Vagina (tissue), 2 donors: ENCODE results near the gene CNTROB. TPM values are rescaled to one million over a fixed set of nuclear protein-coding genes. Genes with fewer than 3 reads are reported as not detected.

ENCODE experiments used
- DNase-seq, 2 donors: peaks; one replicate each; pipeline ENCODE4 v3.0.0-alpha.2; 2017; ENCODE audit errors: extremely low spot score in 2 of 2
- H3K27ac ChIP-seq: fragments of 200-600 bp; sonication (generic); one replicate; pipeline ENCODE4 v1.5.1; 2019
- H3K27me3 ChIP-seq: fragments of 200-600 bp; sonication (generic); one replicate; pipeline ENCODE4 v1.5.1; 2019
- H3K36me3 ChIP-seq, 2 donors: fragments of 200-600 bp; sonication (generic); one replicate each; pipeline ENCODE4 v1.5.1; 2017 to 2019
- H3K4me1 ChIP-seq: fragments of 200-600 bp; sonication (generic); one replicate; pipeline ENCODE4 v1.5.1; 2019
- H3K4me3 ChIP-seq, 2 donors: fragments of 200-600 bp; sonication (generic); 1 replicate in 1 of 2; 2 replicates in 1 of 2; pipeline ENCODE4 v1.5.1; 2016 to 2019
- H3K9me3 ChIP-seq: fragments of 200-600 bp; sonication (generic); one replicate; pipeline ENCODE4 v1.5.1; 2019
- POLR2A ChIP-seq, 2 donors: fragments of 450-650 bp; IDR thresholded peaks; one replicate each; pipeline ENCODE4 v1.6.1; 2017; ENCODE audit warnings: antibody characterized with exemption in 2 of 2, mild to moderate bottlenecking in 2 of 2, moderate library complexity in 2 of 2
- POLR2AphosphoS5 ChIP-seq, 2 donors: sonication (generic); formaldehyde crosslinking; IDR thresholded peaks; one replicate each; pipeline ENCODE4 v1.9.0; 2017; ENCODE audit warnings: antibody characterized with exemption in 2 of 2, mild to moderate bottlenecking in 2 of 2, low read depth in 1 of 2; ENCODE audit not compliant: insufficient read depth in 1 of 2
- intact Hi-C: fragments of 100-400 bp; cut with DNase I; formaldehyde crosslinking; loops from one replicate; pipeline ENCODE4 v1.15.1; 2023
- total RNA-seq: library from RNA; depleted of rRNA; stranded (reverse); fragments of >200 nt; gene quantifications from one replicate; pipeline ENCODE4 v1.2.3, GENCODE V29; 2016
- TF ChIP-seq, protein P1 (sequence below), 3 experiments: fragments of 450-650 bp in 2 of 3; fragments of 200-600 bp in 1 of 3; sonication (generic) in 1 of 3; IDR thresholded peaks; one replicate each; pipeline ENCODE4 v1.5.1; 2017 to 2019; ENCODE audit warnings: antibody characterized with exemption in 3 of 3, mild to moderate bottlenecking in 2 of 3, moderate library complexity in 2 of 3

Gene CNTROB
- total RNA-seq, 1 donor from 2014 or later, result 20.9 TPM

GRCh38 chr17:7961421-7961820 lies 29.4 kb downstream of the CNTROB start:
- Histone ChIP-seq H3K4me3 (no peak overlapping the region), H3K4me1 (no peaks in the 10 kb centered on the region), H3K9me3 (no peaks in the 10 kb centered on the region), H3K36me3 (no peaks in the 10 kb centered on the region), H3K27me3 (no peaks in the 10 kb centered on the region), H3K27ac (no peak overlapping the region)
- no peak for DNase-seq
- TF ChIP-seq POLR2A (IDR thresholded peaks at IDR 0.05), result no peak
- TF ChIP-seq, protein P1, sequence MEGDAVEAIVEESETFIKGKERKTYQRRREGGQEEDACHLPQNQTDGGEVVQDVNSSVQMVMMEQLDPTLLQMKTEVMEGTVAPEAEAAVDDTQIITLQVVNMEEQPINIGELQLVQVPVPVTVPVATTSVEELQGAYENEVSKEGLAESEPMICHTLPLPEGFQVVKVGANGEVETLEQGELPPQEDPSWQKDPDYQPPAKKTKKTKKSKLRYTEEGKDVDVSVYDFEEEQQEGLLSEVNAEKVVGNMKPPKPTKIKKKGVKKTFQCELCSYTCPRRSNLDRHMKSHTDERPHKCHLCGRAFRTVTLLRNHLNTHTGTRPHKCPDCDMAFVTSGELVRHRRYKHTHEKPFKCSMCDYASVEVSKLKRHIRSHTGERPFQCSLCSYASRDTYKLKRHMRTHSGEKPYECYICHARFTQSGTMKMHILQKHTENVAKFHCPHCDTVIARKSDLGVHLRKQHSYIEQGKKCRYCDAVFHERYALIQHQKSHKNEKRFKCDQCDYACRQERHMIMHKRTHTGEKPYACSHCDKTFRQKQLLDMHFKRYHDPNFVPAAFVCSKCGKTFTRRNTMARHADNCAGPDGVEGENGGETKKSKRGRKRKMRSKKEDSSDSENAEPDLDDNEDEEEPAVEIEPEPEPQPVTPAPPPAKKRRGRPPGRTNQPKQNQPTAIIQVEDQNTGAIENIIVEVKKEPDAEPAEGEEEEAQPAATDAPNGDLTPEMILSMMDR (IDR thresholded peaks at IDR 0.05), result no peak
- no peak for TF ChIP-seq POLR2AphosphoS5 (IDR thresholded peaks at IDR 0.05; ENCODE audit: insufficient read depth in 1 of 2, low read depth in 1 of 2)
- intact Hi-C loops, result no loop called here

DNA sequence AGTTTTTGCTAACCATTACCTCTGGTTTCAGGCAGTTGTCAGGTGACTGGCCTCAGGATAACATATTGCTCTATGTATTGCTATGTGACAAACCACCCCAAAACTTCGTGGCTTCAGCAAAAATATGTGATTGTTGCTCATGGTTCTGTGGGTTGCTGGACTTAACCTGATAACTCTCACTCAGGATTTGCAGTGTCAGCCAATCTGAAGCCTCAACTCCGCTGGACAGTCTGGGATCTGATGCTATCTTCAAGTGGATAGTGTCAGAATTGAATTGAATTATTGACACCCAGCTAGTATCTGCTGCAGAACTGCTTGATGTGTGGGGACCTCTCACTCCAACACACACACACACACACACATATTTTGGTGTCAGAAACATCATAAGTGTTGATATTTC lies 35.7 kb downstream of the CNTROB start:
- TF ChIP-seq POLR2A (IDR thresholded peaks at IDR 0.05), result no peak
- TF ChIP-seq, protein P1 (IDR thresholded peaks at IDR 0.05), result no peak
- no peak for TF ChIP-seq POLR2AphosphoS5 (IDR thresholded peaks at IDR 0.05; ENCODE audit: insufficient read depth in 1 of 2, low read depth in 1 of 2)

GRCh38 chr17:7969433-7969832 lies 37.4 kb downstream of the CNTROB start:
- Histone ChIP-seq H3K36me3 (no peaks in the 10 kb centered on the region), H3K27ac (no peak overlapping the region), H3K27me3 (no peaks in the 10 kb centered on the region), H3K9me3 (no peaks in the 10 kb centered on the region), H3K4me1 (no peaks in the 10 kb centered on the region), H3K4me3 (no peak overlapping the region)
- DNase-seq, result no peak
- TF ChIP-seq POLR2A (IDR thresholded peaks at IDR 0.05), result no peak
- TF ChIP-seq, protein P1 (IDR thresholded peaks at IDR 0.05), result no peak
- TF ChIP-seq POLR2AphosphoS5 (IDR thresholded peaks at IDR 0.05; ENCODE audit: insufficient read depth in 1 of 2, low read depth in 1 of 2), result no peak
- intact Hi-C loops, result no loop called here

More for the DNA sequence above, 35.7 kb downstream of the CNTROB start:
- no peak for DNase-seq
- intact Hi-C loops, result no loop called here
- H3K27me3 ChIP-seq, result no peaks in the 10 kb centered on the region
- no peaks in the 10 kb centered on the region for H3K4me1 ChIP-seq
- H3K9me3 ChIP-seq, result no peaks in the 10 kb centered on the region
- no peak overlapping the region for H3K4me3 ChIP-seq
- H3K27ac ChIP-seq, result no peak overlapping the region
- H3K36me3 ChIP-seq, result no peaks in the 10 kb centered on the region

DNA sequence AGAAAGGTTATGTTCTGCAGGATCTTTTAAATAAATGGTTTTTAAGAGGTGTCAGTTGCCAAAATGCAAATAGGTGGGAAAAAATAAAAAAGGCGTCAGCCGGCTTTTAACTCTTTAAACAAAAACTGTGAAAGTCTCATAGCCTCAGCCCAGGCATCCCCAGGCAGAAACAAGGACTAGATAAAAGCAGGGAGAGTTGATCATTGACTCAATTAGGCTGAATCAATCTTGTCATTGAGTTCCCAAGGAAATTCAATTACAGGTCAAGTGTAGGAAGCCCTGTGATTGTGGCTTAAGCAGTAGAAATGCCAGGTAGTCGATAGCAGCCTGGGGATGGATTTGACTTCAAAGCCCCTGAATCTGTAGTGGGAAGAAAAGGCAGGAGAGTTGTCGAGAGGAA lies 39.6 kb downstream of the CNTROB start:
- Histone ChIP-seq H3K4me1 (no peaks in the 10 kb centered on the region), H3K27ac (no peak overlapping the region), H3K27me3 (no peaks in the 10 kb centered on the region), H3K4me3 (no peak overlapping the region), H3K9me3 (no peaks in the 10 kb centered on the region), H3K36me3 (no peaks in the 10 kb centered on the region)
- intact Hi-C loops, result no loop called here
- no peak for DNase-seq
- TF ChIP-seq POLR2AphosphoS5 (IDR thresholded peaks at IDR 0.05; ENCODE audit: insufficient read depth in 1 of 2, low read depth in 1 of 2), result no peak
- no peak for TF ChIP-seq POLR2A (IDR thresholded peaks at IDR 0.05)
- TF ChIP-seq, protein P1 (IDR thresholded peaks at IDR 0.05), result no peak

DNA sequence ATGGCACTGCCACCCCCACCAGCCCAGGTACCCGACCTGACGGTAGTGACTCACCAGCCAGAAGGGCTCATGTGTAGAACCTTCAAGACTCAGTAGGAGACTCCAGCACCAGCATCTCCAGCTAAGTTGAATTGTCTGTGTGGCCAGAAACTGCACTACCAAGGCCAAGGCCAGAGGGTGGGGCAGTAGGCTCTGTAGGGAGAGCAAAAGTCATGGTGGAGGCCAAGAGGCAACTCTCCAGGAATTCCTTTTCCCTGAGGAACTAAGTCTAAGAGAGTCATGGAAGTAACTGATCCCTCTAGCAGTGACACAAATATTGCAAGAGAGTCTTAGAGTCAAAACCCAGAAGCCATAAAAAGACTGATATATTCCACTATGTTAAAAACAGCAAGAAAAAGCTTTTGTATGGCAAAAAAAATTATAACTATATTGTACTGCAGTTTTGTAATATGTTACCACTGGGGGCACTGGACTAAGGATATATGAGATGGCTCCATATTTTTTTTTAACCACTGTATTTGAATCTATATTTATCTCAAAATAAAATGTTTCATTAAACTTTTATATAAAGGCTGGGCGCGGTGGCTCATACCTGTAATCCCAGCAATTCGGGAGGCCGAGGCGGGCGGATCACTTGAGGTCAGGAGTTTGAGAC lies 40.3 kb downstream of the CNTROB start:
- intact Hi-C loops, result no loop called here
- H3K36me3 ChIP-seq, result no peaks in the 10 kb centered on the region
- H3K4me3 ChIP-seq, result no peak overlapping the region

More for the DNA sequence above, 40.3 kb downstream of the CNTROB start:
- no peaks in the 10 kb centered on the region for H3K27me3 ChIP-seq
- no peak for DNase-seq
- no peak overlapping the region for H3K27ac ChIP-seq
- no peak for TF ChIP-seq POLR2A (IDR thresholded peaks at IDR 0.05)
- no peak for TF ChIP-seq POLR2AphosphoS5 (IDR thresholded peaks at IDR 0.05; ENCODE audit: insufficient read depth in 1 of 2, low read depth in 1 of 2)
- TF ChIP-seq, protein P1 (IDR thresholded peaks at IDR 0.05), result no peak
- no peaks in the 10 kb centered on the region for H3K9me3 ChIP-seq
- no peaks in the 10 kb centered on the region for H3K4me1 ChIP-seq
